Activated CD4-positive, alpha-beta T cell treated with anti-CD3 and anti-CD28 coated beads, Interleukin-2, Interleukin-4, amounts not matched to agents 100 ng/mL and 50 ng/mL, durations not matched to agents 16 hours and 8 hours (primary cell): ENCODE data around the gene KIAA1755.
"Not testable (repeated sequence)": the region's sequence is repeated elsewhere in the genome, so short reads cannot be mapped to it uniquely, and the experiment has no call there.

Experiments
- DNase-seq: peaks from one replicate; pipeline ENCODE4 v3.0.0-alpha.2; 2020; ENCODE audit warnings: low spot score

Gene KIAA1755

GRCh38 chr20:38290829-38291814, 30.6 kb upstream of the KIAA1755 start:
- DNase-seq, result peak; percentile 11

- DNase-seq, result no peak
Measured at GRCh38 chr20:38286586-38287531, 26.3 kb upstream of the KIAA1755 start.

GRCh38 chr20:38284893-38285444, 24.4 kb upstream of the KIAA1755 start:
- DNase-seq, result no peak

- DNase-seq, result not testable (repeated sequence)
Measured at GRCh38 chr20:38284066-38284650, 23.6 kb upstream of the KIAA1755 start.

- DNase-seq, result no peak
Measured at GRCh38 chr20:38283236-38283635, 22.7 kb upstream of the KIAA1755 start.

- DNase-seq, result not testable (repeated sequence)
Measured at GRCh38 chr20:38281176-38281915, 20.8 kb upstream of the KIAA1755 start.

- no peak for DNase-seq
Measured at GRCh38 chr20:38278763-38279162, 18.2 kb upstream of the KIAA1755 start.

GRCh38 chr20:38278131-38278530, 17.6 kb upstream of the KIAA1755 start:
- no peak for DNase-seq

GRCh38 chr20:38277691-38278090, 17.2 kb upstream of the KIAA1755 start:
- DNase-seq, result no peak

- no peak for DNase-seq
Measured at GRCh38 chr20:38277285-38277684, 16.8 kb upstream of the KIAA1755 start.

GRCh38 chr20:38275815-38276550, 15.4 kb upstream of the KIAA1755 start:
- no peak for DNase-seq

GRCh38 chr20:38272961-38273360, 12.4 kb upstream of the KIAA1755 start:
- no peak for DNase-seq

- no peak for DNase-seq
Measured at GRCh38 chr20:38272398-38272797, 11.9 kb upstream of the KIAA1755 start.

GRCh38 chr20:38271608-38272120, 11.1 kb upstream of the KIAA1755 start:
- DNase-seq, result no peak

GRCh38 chr20:38270869-38271605, 10.5 kb upstream of the KIAA1755 start:
- DNase-seq, result no peak

- no peak for DNase-seq
Measured at GRCh38 chr20:38269715-38270114, 9.2 kb upstream of the KIAA1755 start.

GRCh38 chr20:38269040-38269439, 8.5 kb upstream of the KIAA1755 start:
- no peak for DNase-seq

- no peak for DNase-seq
Measured at GRCh38 chr20:38267901-38268514, 7.5 kb upstream of the KIAA1755 start.

- no peak for DNase-seq
Measured at GRCh38 chr20:38267296-38267695, 6.8 kb upstream of the KIAA1755 start.
